ENCODE data around the gene TTC13. TPM values are rescaled to one million over a fixed set of nuclear protein-coding genes. Genes with fewer than 3 reads are reported as not detected.
"Not testable (repeated sequence)": the region's sequence is repeated elsewhere in the genome, so short reads cannot be mapped to it uniquely, and the experiment has no call there.

The TTC13 gene
- total RNA-seq, 1 donor from 2014 or later, result 34.7 TPM

GRCh38 chr1:230992100-230992774 lies 13.6 kb upstream of the TTC13 start:
- peak; percentile 47 for DNase-seq

GRCh38 chr1:230987448-230987847 lies 8.8 kb upstream of the TTC13 start:
- no peak for DNase-seq

GRCh38 chr1:230986976-230987375 lies 8.3 kb upstream of the TTC13 start:
- no peak for DNase-seq

GRCh38 chr1:230985711-230986110 lies 7.0 kb upstream of the TTC13 start:
- DNase-seq, result no peak

DNA sequence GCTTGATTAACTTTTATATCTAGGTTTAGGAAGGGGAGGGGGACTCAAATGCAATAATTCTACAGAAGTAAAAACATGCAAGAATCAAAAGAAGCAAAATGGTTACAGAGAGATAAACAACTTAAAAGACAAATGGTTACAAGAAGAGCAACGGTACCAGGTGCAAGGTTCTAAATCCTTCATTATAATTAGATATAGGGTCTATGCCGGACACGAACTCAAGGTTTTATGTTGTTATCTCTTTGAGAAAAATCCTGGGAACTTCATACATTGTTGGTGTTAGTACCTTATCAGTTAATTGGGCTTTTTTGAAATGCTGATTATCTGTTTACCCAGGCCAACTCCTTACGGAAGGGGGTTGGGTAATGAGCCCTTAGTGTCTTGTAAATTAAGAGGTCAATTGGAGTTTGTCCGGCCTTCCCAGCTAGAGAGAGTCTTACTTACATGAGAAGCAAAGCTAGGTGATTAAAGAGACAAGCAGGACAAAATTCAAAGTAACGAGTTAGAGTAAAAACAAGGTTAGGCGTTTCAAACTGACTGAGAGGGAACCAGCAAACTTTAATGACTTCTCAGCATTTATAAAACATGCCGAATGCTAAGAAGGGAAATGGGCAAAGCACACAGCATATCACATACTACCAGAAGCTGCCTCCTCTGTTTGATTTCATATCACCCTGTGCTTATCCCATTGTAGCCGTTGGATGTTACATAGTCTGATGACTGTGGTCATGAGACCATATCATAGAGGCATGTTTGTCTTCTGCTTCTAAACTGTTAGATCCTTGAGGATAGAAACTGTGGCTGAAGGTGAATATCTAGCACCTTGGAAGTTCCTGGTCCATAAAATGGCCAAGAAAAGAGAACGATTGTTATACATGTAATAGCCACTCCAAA lies 6.2 kb upstream of the TTC13 start:
- DNase-seq, result not testable (repeated sequence)

GRCh38 chr1:230983811-230984210 lies 5.2 kb upstream of the TTC13 start:
- DNase-seq, result no peak

GRCh38 chr1:230982696-230983095 lies 4.0 kb upstream of the TTC13 start:
- DNase-seq, result no peak

- DNase-seq, result no peak
Observed at GRCh38 chr1:230979952-230980351, 1.3 kb upstream of the TTC13 start.

DNA sequence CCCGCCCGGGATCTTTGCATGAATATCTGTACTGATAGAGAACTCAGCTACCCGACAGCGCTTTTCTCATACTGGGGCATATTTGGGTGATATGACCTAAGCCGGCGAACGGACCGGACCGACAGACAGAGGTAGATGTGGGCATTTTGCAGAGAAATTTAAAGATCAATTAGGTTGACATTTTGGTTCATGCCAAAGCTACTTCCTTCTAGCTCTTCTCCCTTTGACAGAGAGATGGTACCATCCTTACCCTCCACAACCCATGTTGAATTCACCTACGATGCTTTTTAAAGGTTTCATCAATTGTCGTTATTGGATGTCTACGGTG lies 692 bp upstream of the TTC13 start:
- no peak for DNase-seq

DNA sequence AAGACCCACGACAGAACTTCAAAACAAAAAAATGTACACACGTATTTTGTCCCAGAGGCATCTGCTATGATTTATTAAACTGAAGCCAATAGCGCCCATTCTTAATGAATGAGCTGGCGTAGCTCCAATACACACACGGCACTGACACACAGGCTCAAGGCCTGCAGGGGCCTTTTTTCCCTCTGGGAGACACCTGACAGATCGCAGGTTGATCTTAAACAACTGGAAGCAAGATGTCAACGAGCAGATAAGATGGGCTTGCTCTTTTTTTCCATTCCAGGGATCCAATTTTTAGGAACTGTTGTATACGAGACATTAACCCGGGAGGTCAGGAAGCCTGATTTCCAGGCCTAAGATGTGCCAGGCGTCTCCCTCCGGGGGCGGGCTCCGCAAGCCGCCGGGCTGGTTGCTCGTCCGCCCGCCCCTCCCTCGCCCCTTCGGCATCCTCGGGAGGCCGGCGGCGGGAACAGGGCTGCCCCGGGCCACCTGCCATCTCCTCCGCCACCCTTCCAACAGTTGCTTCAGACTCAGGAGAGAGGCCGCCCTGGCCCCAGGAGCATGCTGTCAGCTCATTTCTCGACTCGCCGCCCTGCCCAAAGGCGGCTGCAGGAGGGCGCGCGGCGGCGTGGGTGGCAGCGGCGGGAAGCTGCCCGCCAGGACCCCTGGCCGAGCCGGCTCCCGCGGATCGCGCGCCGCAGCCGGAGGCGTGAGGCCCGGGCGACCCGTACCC lies 735 bp downstream of the TTC13 start:
- peak; percentile 63 for DNase-seq

DNA sequence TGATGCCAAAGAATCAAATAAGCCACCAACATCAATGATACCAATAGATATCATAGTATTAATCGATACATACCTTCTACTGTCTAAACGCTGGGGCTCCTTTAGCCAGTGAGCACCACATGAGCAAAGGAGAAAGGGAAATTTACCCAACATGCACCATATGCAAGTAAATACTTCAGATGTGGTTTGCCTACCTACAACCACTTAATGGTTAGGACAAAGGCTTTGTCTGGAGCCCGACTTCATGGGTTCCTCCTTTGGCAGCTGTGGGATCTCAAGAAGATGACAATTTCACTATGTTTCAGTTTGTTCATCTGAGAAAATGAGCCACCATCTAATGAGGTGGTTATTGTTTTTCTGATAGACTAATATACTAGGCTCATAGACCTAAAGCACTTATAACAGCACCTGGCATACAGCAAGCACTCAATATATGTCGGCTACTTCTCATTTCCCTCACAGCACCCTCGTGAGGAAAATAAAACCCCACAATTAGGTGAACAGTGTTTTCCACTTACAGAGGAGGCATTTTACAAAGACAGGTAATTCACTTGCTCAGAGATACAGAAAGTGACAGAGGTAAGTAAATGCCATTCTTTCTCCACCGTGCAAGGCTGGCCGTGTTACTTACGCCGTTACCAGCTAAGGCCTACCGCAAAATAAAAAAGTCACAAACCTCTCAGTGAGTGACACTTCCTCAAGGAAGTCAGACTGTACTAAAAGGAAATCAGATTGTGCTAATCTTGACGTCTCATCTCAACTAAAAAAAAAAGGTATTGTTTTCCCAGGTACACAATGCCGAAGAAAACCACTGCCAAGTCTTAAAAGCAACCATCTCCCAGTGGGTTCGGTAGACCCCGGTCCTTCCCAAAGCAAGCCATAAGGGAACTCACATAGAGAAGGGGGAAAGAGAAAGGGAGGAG lies 1.6 kb downstream of the TTC13 start:
- no peak for DNase-seq

- peak; percentile 65 for DNase-seq
Observed at GRCh38 chr1:230976360-230976759, 2.3 kb downstream of the TTC13 start.

GRCh38 chr1:230975636-230976035 lies 3.0 kb downstream of the TTC13 start:
- peak; percentile 37 for DNase-seq

DNA sequence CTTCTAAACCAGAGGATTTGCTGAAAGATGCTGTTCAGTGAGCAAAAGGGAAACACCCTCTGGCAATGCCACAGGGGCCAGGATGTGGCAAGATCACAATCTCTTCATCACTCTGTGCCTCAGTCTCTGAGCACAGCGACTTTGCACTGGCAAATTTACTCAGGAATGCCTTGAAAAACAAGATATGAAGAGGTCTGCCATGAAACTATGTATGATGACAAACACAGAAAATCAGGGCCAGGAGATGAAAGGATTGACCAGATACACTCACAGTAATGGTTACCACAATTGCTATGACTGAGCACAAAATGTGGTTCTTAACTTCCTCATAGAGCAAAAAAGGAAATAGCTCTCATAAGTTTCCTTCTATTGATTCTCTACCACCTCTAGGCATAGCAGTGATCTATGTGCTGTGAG lies 5.8 kb downstream of the TTC13 start:
- DNase-seq, result no peak

DNA sequence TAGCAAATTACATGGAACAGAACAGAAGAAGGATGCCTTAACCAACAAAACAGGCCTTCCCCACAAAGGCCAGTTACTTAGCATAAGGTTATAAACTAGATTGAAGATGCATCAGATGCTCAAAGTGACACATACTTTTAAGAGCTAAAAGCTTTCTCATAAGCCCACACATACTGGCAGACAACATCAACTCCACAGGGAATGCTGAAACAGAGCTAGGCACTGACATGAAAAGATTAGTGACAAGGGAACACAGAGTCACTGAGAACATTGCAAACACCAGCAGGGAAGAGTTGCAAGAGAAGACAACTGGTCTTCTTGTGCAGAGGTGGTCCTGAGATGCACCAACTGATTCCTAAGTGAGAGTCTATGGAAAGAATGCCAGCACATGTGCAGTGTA lies 6.9 kb downstream of the TTC13 start:
- peak; percentile 32 for DNase-seq

DNA sequence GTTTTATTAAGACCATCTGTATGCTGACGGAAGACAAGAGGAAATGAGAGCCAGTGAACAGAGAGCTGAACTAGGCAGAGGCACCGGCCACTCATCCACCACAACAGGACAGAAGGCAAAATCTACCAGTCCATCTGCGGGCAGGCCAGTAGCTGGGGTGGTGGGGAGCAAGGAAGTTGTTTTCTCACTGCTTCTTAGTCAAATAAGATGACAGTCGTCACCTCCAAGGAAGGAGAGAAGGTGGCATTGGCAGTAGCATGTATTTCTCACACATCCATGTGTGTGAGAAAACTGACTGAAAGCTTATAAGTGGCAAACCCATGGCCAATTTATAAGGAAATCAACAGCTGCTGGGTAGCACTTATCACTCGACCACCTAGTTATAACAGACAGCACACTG lies 8.2 kb downstream of the TTC13 start:
- no peak for DNase-seq

DNA sequence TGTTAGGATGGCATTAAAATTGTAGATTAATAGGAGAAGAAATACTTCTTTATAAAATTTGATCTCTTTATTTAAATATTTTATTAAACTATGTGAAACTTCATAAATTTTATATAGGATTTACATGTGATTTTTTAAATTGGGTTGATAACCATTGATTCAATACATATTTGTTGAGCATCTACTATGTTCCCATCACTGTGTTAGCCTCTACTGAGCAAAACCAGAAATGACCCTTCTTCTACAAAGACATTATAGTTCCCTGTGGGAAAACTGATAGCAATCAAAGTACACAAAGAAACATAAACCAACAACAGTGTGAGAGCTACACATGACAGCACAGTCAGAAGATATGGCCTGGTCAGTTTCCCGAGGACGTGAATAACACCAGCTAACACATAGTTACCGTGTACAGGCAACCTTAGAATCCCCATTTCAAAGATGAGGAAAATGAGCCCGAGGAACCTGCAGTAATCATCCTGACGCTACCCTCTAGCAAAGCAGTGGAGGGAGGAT lies 12.2 kb downstream of the TTC13 start:
- DNase-seq, result no peak

DNA sequence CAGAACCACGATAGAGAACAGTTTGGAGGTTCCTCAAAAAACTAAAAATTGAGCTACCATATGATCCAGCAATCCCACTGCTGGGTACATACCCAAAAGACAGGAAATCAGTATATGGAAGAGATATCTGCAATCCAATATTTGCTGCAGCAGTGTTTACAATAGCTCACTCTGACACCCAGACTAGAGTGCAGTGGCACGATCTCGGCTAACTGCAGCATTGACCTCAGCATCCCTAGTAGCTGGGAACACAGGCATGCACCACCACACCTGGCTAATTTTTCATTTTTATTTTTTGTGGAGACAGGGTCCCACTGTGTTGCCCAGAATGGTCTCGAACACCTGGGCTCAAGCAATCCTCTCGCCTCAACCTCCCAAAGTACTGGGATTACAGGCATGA lies 13.1 kb downstream of the TTC13 start:
- DNase-seq, result no peak

DNA sequence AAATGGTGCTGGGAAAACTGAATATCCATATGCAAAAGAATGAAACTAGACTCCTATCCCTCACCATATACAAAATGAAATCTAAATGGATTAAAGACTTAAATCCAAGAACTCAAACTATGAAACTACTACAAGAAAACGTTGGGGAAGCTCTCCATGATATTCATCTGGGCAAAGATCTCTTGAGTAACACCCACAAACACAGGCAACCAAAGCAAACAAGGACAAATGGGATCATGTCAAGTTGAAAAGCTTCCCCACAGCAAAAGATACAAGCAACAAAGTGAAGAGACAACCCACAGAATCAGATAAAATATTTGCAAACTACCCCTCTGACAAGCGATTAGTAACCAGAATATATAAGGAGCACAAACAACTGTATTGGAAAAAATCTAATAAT lies 13.8 kb downstream of the TTC13 start:
- DNase-seq, result no peak

DNA sequence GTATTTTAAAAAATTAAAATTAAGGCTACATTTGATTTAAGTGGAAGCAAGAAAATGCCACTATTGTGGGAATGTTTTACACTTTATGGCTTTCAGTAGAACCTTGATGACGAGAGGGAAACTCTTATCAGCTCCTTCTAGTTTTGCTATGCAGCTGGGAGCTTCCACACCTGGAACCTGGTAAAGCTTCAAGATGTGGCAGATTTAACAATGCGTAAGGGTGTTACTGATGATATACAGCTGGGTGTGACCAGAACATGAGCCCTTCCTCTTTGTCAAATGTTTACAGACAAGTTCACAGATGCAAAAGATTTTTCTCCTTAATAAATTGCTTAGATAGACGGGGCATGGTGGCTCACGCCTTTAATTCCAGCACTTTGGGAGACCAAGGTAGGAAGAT lies 20.3 kb downstream of the TTC13 start:
- DNase-seq, result no peak

- DNase-seq, result no peak
Observed at GRCh38 chr1:230957580-230957989, 21.1 kb downstream of the TTC13 start.

- no peak for DNase-seq
Observed at GRCh38 chr1:230950404-230950803, 28.3 kb downstream of the TTC13 start.
